T-cell (primary cell): ENCODE data around the gene DMP1. TPM values are rescaled to one million over a fixed set of nuclear protein-coding genes. Genes with fewer than 3 reads are reported as not detected.

ENCODE experiments used
- ATAC-seq, 4 experiments: fragments of 200-7000 bp in 3 of 4; fragments of 150-1000 bp in 1 of 4; cut with Tn5 transposase; replicated peaks in 1 of 4; 1 replicate in 3 of 4; 2 replicates in 1 of 4; pipeline ENCODE4 v1.10.0; 2021; ENCODE audit warnings: moderate library complexity in 3 of 4, mild to moderate bottlenecking in 2 of 4, moderate number of reproducible peaks in 1 of 4
- CTCF ChIA-PET, 2 donors: fragments of 300-600 bp; sonication (Branson Sonifier 250); formaldehyde crosslinking; loops; one replicate each; lab custom pipeline; 2022; ENCODE audit warnings: antibody characterized with exemption in 2 of 2; lab: Charles Lee
- POLR2A ChIA-PET, 2 donors: fragments of 300-600 bp; sonication (Branson Sonifier 250); formaldehyde crosslinking; loops; one replicate each; lab custom pipeline; 2022; ENCODE audit warnings: antibody characterized with exemption in 2 of 2; lab: Charles Lee
- DNase-seq, 35 experiments: peaks; one replicate each; pipeline versions ENCODE4 v3.0.0 to v3.0.0-alpha.2; 2013 to 2023
- H3K27ac ChIP-seq: one replicate; pipeline ENCODE4 v1.5.1; 2013; ENCODE audit warnings: low read length
- H3K27me3 ChIP-seq, 2 experiments: replicated peaks in 1 of 2; 1 replicate in 1 of 2; 2 replicates in 1 of 2; pipeline versions ENCODE4 v1.6.1 to v1.7.0; 2013; ENCODE audit warnings: low read length in 1 of 2, mixed read lengths in 1 of 2; ENCODE audit not compliant: control insufficient read depth in 2 of 2, insufficient read depth in 2 of 2; ENCODE audit errors: extremely low read depth in 1 of 2
- H3K36me3 ChIP-seq, 2 donors: 1 replicate in 1 of 2; 2 replicates in 1 of 2; pipeline versions ENCODE4 v1.6.1 to v1.7.0; 2013; ENCODE audit warnings: low read length in 1 of 2; ENCODE audit not compliant: control insufficient read depth in 2 of 2, insufficient read depth in 1 of 2; ENCODE audit errors: extremely low read depth in 1 of 2
- H3K4me1 ChIP-seq, 2 experiments: 1 replicate in 1 of 2; 2 replicates in 1 of 2; pipeline versions ENCODE4 v1.6.1 to v1.7.0; 2013; ENCODE audit warnings: low read length in 2 of 2, mixed read lengths in 1 of 2; ENCODE audit not compliant: insufficient read depth in 2 of 2, control insufficient read depth in 1 of 2; ENCODE audit errors: extremely low read depth in 1 of 2
- H3K4me3 ChIP-seq, 2 donors: 1 replicate in 1 of 2; 2 replicates in 1 of 2; pipeline versions ENCODE4 v1.5.1 to v1.7.0; 2013; ENCODE audit warnings: mild to moderate bottlenecking in 2 of 2, low read length in 1 of 2, moderate library complexity in 1 of 2; ENCODE audit not compliant: control insufficient read depth in 1 of 2; ENCODE audit errors: extremely low read depth in 1 of 2
- H3K9me3 ChIP-seq: 2 replicates; pipeline ENCODE4 v1.7.0; 2013
- H3K27ac Mint-ChIP-seq, 2 donors: one replicate each; pipeline ENCODE4 v1.8.0; 2020 to 2021; ENCODE audit warnings: mild to moderate bottlenecking in 2 of 2, mixed read lengths in 2 of 2
- H3K27me3 Mint-ChIP-seq, 2 donors: one replicate each; pipeline ENCODE4 v1.8.0; 2021 to 2022; ENCODE audit warnings: mixed read lengths in 2 of 2
- H3K36me3 Mint-ChIP-seq: one replicate; pipeline ENCODE4 v1.8.0; 2021; ENCODE audit warnings: mixed read lengths
- H3K4me1 Mint-ChIP-seq, 3 donors: one replicate each; pipeline ENCODE4 v1.8.0; 2020 to 2022; ENCODE audit warnings: mixed read lengths in 3 of 3, mild to moderate bottlenecking in 1 of 3
- H3K4me3 Mint-ChIP-seq, 3 donors: one replicate each; pipeline ENCODE4 v1.8.0; 2020 to 2022; ENCODE audit warnings: mild to moderate bottlenecking in 3 of 3, mixed read lengths in 3 of 3, moderate library complexity in 3 of 3
- H3K9me3 Mint-ChIP-seq, 3 donors: one replicate each; pipeline ENCODE4 v1.8.0; 2020 to 2022; ENCODE audit warnings: mixed read lengths in 3 of 3
- WGBS: methylation state at CpG from one replicate; pipeline ENCODE4 v1.1.5; 2013; ENCODE audit warnings: missing lambda C conversion rate; ENCODE audit not compliant: insufficient coverage; 5-methylcytosine and 5-hydroxymethylcytosine counted together
- total RNA-seq, 35 experiments: library from RNA in 6 of 35; stranded (reverse) in 6 of 35; fragments of 120-200 nt in 1 of 35; gene quantifications; one replicate each; pipeline versions ENCODE4 v1.2.1 to v1.2.4 and lab custom pipeline; 2013 to 2026

DMP1 gene
- total RNA-seq, 5 donors from 2014 or later (not counting 1 experiment from before 2014, with no cell fraction given): not detected

GRCh38 chr4:87620491-87620890, 29.6 kb upstream of the DMP1 start:
- no peak overlapping the region for H3K4me3 ChIP-seq
- ATAC-seq: no peak
- Mint-ChIP-seq H3K4me1 (no peaks in the 10 kb centered on the region), H3K27ac (no peak overlapping the region), H3K9me3 (no peaks in the 10 kb centered on the region), H3K4me3 (no peak overlapping the region), H3K36me3 (no peaks in the 10 kb centered on the region), H3K27me3 (peaks cover 0 to 26% of the 10 kb centered on the region in 2 donors)
- POLR2A ChIA-PET: no interaction called here
- no peaks in the 10 kb centered on the region for H3K4me1 ChIP-seq
- H3K27ac ChIP-seq: no peak overlapping the region
- DNase-seq: no peak
- H3K27me3 ChIP-seq: no peaks in the 10 kb centered on the region
- H3K36me3 ChIP-seq: no peaks in the 10 kb centered on the region
- no peaks in the 10 kb centered on the region for H3K9me3 ChIP-seq
- CTCF ChIA-PET: interaction anchor here in 1 of 2 donors (0.6 kb wide), 1 partner anchor 1358 kb away, joined by 3 read pairs; no protein-coding TSS in a partner anchor

DNA sequence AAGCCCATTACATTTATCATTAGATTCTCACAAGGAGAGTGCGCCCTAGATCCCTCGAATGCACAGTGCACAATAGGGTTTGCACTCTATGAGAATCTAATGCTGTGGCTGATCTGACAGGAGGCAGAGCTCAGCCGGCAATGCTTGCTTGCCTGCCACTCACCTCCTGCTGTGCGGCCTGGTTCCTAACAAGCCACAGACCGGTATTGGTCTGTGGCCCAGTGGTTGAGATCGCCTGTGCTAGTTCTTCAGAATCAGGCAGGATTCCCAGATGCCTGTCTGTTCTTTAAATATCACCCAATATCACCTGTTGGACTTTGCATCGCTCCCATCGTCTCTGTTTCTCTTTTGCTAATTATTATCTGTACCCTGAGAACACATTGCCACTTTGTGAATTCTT, 27.8 kb upstream of the DMP1 start:
- DNase-seq: no peak
- peaks cover 1 to 26% of the 10 kb centered on the region in 2 donors for H3K27me3 Mint-ChIP-seq
- H3K4me1 ChIP-seq: no peaks in the 10 kb centered on the region
- H3K36me3 Mint-ChIP-seq: no peaks in the 10 kb centered on the region
- no peaks in the 10 kb centered on the region for H3K9me3 ChIP-seq
- H3K27ac ChIP-seq: no peak overlapping the region
- H3K9me3 Mint-ChIP-seq: no peaks in the 10 kb centered on the region
- no peak for ATAC-seq
- H3K27ac Mint-ChIP-seq: no peak overlapping the region
- H3K36me3 ChIP-seq: no peaks in the 10 kb centered on the region
- WGBS: 98% methylated on average over 8 of the region's 8 CpGs
- no peaks in the 10 kb centered on the region for H3K27me3 ChIP-seq
- H3K4me1 Mint-ChIP-seq: no peaks in the 10 kb centered on the region
- H3K4me3 ChIP-seq: no peak overlapping the region
- CTCF ChIA-PET: no interaction called here
- POLR2A ChIA-PET: no interaction called here
- no peak overlapping the region for H3K4me3 Mint-ChIP-seq

- ATAC-seq: no peak
- Histone ChIP-seq H3K4me1 (no peaks in the 10 kb centered on the region), H3K27me3 (no peaks in the 10 kb centered on the region), H3K36me3 (no peaks in the 10 kb centered on the region), H3K9me3 (no peaks in the 10 kb centered on the region), H3K4me3 (no peak overlapping the region), H3K27ac (no peak overlapping the region)
- DNase-seq: no peak
- peaks cover 1 to 20% of the 10 kb centered on the region in 2 donors for H3K27me3 Mint-ChIP-seq
- 8% methylated on average over 1 of the region's 2 CpGs for WGBS
- H3K9me3 Mint-ChIP-seq: peaks cover 0 to 7% (median 0%) of the 10 kb centered on the region in 3 donors
- H3K4me1 Mint-ChIP-seq: no peaks in the 10 kb centered on the region
- POLR2A ChIA-PET: no interaction called here
- H3K4me3 Mint-ChIP-seq: no peak overlapping the region
- CTCF ChIA-PET: no interaction called here
- H3K36me3 Mint-ChIP-seq: no peaks in the 10 kb centered on the region
- no peak overlapping the region for H3K27ac Mint-ChIP-seq
Measured at GRCh38 chr4:87624698-87625097, 25.4 kb upstream of the DMP1 start.

- no peaks in the 10 kb centered on the region for H3K9me3 ChIP-seq
- no peak overlapping the region for H3K4me3 ChIP-seq
- DNase-seq (no peak), ATAC-seq (no peak)
- peaks cover 0 to 9% of the 10 kb centered on the region in 2 experiments for H3K27me3 ChIP-seq
- no peaks in the 10 kb centered on the region for H3K36me3 Mint-ChIP-seq
- peaks cover 5 to 6% of the 10 kb centered on the region in 2 donors for H3K27me3 Mint-ChIP-seq
- CTCF ChIA-PET: no interaction called here
- no peaks in the 10 kb centered on the region for H3K4me1 Mint-ChIP-seq
- H3K27ac Mint-ChIP-seq: no peak overlapping the region
- peaks cover 0 to 11% (median 0%) of the 10 kb centered on the region in 3 donors for H3K9me3 Mint-ChIP-seq
- no peaks in the 10 kb centered on the region for H3K4me1 ChIP-seq
- no peaks in the 10 kb centered on the region for H3K36me3 ChIP-seq
- H3K27ac ChIP-seq: no peak overlapping the region
- no peak overlapping the region for H3K4me3 Mint-ChIP-seq
- POLR2A ChIA-PET: no interaction called here
Measured at GRCh38 chr4:87631668-87632067, 18.4 kb upstream of the DMP1 start.

GRCh38 chr4:87632469-87632868, 17.6 kb upstream of the DMP1 start:
- ChIA-PET POLR2A (no interaction called here), CTCF (no interaction called here)
- Histone ChIP-seq H3K9me3 (no peaks in the 10 kb centered on the region), H3K27ac (no peak overlapping the region), H3K27me3 (peaks cover 0 to 9% of the 10 kb centered on the region in 2 experiments), H3K4me3 (no peak overlapping the region), H3K4me1 (no peaks in the 10 kb centered on the region), H3K36me3 (no peaks in the 10 kb centered on the region)
- DNase-seq (no peak), ATAC-seq (no peak)
- WGBS: no CpG with 5 or more reads among the region's 1 CpG
- H3K27me3 Mint-ChIP-seq: peaks cover 4 to 9% of the 10 kb centered on the region in 2 donors
- H3K27ac Mint-ChIP-seq: no peak overlapping the region
- no peak overlapping the region for H3K4me3 Mint-ChIP-seq
- peaks cover 0 to 11% (median 0%) of the 10 kb centered on the region in 3 donors for H3K9me3 Mint-ChIP-seq
- H3K36me3 Mint-ChIP-seq: no peaks in the 10 kb centered on the region
- no peaks in the 10 kb centered on the region for H3K4me1 Mint-ChIP-seq

GRCh38 chr4:87633243-87633642, 16.8 kb upstream of the DMP1 start:
- no peak overlapping the region for H3K27ac ChIP-seq
- no peaks in the 10 kb centered on the region for H3K36me3 Mint-ChIP-seq
- H3K9me3 Mint-ChIP-seq: peaks cover 0 to 11% (median 0%) of the 10 kb centered on the region in 3 donors
- ATAC-seq (no peak), DNase-seq (no peak)
- no peaks in the 10 kb centered on the region for H3K4me1 Mint-ChIP-seq
- no CpG with 5 or more reads among the region's 2 CpGs for WGBS
- ChIA-PET POLR2A (interaction anchor here in 1 of 2 donors (0.6 kb wide), 1 partner anchor 56 kb away, joined by 4 read pairs; no protein-coding TSS in a partner anchor), CTCF (no interaction called here)
- H3K27me3 Mint-ChIP-seq: peaks cover 4 to 6% of the 10 kb centered on the region in 2 donors
- no peaks in the 10 kb centered on the region for H3K36me3 ChIP-seq
- no peaks in the 10 kb centered on the region for H3K9me3 ChIP-seq
- no peak overlapping the region for H3K27ac Mint-ChIP-seq
- H3K27me3 ChIP-seq: peaks cover 0 to 9% of the 10 kb centered on the region in 2 experiments
- no peak overlapping the region for H3K4me3 Mint-ChIP-seq
- no peaks in the 10 kb centered on the region for H3K4me1 ChIP-seq
- H3K4me3 ChIP-seq: no peak overlapping the region

- Mint-ChIP-seq H3K27me3 (no peaks in the 10 kb centered on the region), H3K4me1 (no peaks in the 10 kb centered on the region), H3K36me3 (no peaks in the 10 kb centered on the region), H3K9me3 (peaks cover 0 to under 1% (median 0%) of the 10 kb centered on the region in 3 donors), H3K27ac (no peak overlapping the region), H3K4me3 (no peak overlapping the region)
- Histone ChIP-seq H3K27me3 (peaks cover 0 to 3% of the 10 kb centered on the region in 2 experiments), H3K4me1 (no peaks in the 10 kb centered on the region), H3K9me3 (no peaks in the 10 kb centered on the region), H3K27ac (no peak overlapping the region), H3K4me3 (no peak overlapping the region), H3K36me3 (no peaks in the 10 kb centered on the region)
- ChIA-PET POLR2A (no interaction called here), CTCF (no interaction called here)
- 90% methylated on average over 2 of the region's 6 CpGs for WGBS
- ATAC-seq (no peak), DNase-seq (no peak)
Measured at GRCh38 chr4:87644286-87644685, 5.8 kb upstream of the DMP1 start.
